Hippocampal formation (tissue), 2 donors: ENCODE results near the gene SLC45A3.
A peak's percentile ranks its signal among the peaks of the same experiment; 100 is the strongest.

Experiments used
- DNase-seq, 2 donors: peaks; one replicate each; lab custom pipeline; 2025; lab: John Stamatoyannopoulos, UW

SLC45A3 gene

DNA sequence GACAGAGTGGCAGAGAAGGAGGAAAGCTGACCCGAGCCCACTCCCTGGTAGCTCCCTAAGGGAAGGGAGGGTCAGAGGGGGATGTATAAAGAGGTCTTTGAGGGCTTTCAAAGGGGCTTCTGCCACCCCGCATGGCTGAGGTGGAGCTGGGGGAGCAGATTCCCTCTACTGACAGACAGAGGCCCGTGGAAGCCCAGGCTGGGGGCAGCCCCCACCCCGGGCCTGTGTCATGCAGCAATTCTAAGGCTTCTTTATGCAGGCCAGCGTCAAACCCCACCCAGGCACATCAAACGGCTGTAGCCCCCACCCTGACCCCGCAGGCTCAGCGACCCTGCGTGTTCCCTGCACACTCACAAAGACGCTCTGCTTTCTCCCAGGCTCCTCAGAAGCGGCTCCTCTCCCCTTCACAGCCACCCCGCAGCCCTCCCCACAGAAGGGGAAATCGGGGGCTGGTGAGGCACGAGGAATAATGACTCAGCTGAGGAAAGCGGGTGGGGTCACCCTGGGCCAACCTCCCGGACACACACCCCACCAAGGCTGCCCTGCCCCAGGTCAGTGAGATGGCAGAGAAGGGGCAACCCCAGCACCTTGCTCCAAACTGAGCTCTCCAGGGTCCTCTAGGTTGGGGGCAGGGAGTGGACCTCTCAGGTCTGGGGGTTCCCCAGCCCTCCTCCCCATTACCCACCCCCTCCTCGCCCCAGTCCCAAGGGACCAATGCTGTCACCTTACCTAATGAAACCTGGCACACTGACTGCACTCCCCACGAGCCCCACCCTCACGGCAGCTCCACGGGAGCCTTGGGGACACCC lies 10.8 kb downstream of the SLC45A3 start:
- peak; percentile 39 to 43 for DNase-seq

DNA sequence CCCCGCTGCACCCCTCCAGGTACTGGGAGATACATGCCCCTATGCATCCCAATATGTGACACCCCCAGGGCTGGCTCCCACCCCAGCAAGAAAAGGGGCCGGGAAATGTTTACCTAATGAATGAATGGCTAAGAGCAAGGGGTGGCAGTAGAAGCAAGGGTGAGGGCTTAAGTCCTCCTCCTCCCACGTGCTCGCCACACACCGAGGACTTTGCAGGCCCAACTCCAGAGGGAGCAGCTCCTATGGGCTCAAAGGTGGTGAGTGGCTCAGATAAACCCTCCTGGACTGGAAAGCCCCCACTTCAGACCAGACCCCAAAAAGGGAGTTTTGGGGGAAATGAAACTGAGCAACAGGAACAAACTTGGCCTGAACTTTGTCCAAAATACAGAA lies 11.4 kb downstream of the SLC45A3 start:
- DNase-seq: no peak

DNA sequence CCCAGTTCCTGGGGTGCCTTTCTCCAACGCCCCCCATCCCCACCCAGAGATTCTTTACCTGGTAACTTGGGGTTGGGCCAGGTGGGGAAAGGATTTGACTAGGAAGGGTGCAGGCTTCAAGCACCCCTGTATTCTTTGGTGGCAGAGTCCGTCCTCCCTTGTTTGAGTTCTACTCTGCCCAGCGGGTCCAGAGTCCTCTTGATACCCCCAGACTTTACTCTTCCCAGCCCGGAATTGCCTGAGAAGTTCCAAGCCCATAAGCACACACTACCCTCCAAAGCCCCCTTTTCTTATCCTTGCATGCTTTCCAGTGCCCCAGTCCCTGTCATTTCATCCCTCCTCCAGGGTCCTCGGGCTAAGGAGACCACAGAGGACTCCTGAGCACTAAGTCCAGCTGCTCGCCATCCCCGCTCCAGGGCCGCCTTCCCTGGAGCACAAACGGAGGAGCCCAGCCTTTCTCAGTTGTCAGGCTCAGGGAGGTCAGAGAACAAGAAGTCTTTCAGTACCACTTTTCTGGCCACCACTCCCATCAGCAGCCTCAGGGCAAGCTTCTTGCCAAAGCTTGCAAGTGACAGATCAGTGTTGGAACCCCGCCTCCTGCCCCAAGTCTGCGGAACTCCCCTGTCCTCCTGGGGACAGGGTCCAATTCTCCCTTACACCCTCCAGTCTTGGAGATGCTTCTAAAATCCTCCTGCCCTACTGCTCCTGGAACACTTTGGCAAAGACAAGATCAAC lies 12.2 kb downstream of the SLC45A3 start:
- DNase-seq: peak in 1 of 2 donors; percentile 38

DNA sequence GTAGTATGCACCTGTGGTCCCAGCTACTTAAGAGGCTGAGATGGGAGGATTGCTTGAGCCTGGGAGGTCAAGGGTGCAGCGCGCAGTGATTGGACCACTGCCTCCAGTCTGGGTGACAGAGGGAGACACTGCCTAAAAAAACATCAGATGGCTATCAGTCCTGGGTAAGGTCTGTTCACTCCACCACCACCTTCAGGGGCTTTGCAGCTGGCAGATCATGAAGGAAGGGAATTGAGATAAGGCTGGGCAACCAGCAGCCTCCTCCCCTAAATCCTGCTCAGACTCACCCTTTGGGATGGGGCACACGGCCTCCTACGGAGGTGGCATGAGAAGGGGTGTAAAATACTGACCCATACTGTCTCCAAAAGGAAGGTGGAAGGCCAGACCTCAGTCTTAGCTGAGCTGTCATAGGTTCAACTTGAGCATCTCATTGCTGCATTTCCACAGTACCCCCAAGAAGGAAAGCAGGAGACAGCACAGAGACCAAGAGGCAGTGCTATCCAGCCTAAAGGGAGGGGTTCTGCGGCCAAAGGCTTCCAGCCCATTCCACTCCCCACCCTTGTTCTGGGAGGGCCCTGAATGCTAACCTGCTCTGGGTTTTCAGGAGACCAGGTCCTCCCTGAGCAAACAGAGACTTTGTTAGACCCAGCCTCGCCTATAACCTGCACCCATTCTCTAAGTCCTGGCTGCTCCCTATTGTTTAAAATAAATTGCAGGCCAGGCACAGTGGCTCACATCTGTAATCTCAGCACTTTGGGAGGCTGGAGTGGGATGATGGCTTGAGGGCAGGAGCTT lies 13.7 kb downstream of the SLC45A3 start:
- no peak for DNase-seq

DNA sequence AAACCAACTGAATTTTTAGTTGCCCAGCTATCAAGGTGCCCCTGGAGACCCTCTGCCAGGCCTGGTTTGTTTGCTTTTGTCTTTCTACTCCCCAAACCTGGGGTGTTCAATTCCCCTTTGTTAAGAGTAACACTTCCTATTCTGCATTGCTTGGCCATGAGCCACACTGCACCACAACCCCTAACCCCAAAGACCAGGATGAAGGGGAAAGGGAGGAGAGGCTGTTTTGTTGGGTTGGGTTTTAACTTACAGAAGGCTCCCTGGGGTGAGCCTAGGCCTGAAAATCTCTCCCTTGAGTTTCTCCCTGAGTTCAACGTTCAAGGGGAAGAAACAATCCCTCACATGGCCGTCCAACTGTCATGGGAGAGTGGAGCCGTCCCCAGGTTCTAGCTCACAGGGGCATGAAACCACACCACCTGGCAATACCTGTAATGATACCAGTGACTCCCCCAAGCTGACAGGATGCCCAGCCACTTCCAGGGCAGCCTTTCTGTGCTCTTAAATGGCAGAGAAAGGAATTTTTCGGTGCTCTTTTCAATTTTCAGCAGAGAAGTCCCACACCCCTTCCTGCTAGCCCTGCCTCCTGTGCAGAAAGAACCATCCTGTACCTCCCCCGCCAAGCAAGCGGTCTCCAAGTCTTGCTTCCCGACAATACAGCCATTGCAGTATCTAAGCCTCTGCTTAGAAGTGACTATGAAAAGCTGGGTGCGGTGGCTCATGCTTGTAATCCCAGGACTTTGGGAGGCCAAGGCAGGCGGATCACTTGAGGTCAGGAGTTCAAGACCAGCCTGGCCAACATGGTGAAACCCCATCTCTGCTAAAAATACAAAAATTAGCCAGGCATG lies 14.9 kb downstream of the SLC45A3 start:
- DNase-seq: no peak

DNA sequence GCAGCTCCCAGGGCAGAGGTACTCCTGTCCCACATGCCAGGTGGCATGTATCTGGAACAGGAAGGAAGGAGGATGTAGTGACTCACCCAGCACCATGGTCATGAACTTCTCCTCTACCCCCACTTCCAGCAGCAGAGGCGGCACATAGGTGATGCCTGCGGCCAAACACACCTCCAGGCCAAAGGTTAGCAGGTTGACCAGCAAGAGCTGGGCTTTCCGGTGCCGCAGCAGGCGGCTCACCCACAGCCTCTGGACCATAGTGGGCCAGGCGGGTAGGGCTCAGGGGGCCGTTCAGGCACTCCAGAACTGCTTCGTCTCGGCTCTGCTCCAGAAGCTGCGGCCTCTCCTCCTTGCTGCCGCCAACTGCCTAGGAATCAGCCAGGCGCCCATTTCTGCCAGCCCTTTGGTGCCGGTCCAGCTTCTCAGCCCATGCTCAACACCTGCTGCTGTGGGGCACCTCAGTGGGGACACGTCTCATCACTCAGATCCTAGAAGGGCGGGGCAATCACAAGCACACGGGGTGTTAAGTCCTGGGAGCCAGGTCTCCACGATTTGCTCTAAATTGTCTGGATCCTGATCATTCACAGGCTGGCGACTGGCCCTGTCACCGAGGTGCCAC lies 15.8 kb downstream of the SLC45A3 start:
- DNase-seq: no peak

DNA sequence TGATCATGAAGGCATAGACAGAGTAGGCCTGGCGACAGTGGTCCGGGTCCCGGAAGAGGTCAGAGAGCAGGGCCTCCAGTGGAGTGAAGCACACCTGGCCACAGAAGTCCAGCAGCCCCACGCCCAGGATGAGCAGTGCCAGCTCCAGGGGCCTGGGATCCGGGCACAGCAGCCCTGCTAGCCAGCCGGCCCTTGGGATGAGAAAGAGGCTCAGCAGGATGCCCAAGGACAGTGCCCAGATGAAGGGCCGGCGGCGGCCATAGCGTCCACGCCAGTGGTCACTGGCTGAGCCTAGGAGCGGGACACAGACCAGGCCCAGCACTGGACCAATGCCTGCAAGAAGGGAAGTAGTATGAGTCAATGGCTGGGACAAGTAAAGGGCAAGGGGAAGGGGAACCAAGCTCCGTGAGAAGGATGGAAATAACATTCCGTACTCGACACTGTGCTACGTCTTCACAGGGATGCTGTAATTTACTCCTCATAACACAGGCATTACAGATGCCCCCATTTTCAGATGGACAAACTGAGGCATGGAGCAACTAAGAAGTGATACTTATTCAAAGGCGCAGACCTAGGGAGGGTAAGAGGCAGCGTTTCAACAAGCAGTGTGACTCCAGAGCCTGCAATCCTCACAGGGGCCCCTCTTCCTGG lies 16.9 kb downstream of the SLC45A3 start:
- DNase-seq: no peak

DNA sequence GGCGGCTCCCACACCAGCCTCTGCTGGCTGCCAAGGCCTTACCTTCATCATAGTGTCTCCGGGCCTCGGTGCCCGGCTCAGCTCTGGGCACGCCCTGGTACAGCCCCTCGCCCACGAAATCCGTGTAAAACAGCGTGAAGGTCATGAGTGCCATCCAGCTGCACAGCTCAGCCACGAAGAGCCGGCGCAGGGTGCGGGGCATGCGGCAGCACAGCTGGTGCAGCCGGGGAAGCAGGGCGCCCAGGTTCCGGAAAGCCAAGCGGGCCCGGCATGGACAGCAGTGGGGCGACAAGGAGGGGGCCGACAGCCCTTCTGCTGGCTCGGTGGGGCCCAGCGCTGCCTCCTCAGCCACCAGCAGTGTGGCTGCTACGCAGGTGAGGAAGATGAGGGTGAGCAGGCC lies 17.5 kb downstream of the SLC45A3 start:
- DNase-seq: no peak

DNA sequence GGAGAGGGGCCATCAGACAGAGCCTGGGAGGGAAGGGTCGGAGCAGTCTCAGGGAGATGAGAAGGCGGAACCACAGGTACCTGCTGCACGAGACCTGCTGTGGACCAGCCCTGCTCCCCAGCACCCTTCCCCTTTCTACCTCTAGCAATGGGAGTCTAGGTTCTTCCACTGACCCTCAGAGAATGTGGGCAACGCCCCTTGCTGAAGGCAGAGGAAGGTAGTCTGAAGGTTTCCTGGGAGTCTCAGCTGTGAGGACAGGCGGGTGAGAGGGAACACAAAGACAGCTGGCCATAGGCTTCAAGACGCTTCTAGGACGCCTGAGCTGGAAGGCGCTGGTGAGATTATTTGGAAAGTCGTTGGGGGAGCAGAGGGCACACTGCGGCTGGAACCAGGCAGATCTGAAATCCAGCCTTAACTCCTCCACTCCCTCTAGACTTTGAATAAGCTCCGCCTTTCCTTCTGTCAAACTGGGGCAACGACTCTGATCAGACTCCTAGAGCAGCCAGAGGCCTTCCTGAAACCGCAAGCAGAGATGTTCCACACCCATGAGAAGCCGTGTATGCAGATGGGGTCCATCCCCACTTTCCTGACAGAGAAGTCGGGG lies 18.1 kb downstream of the SLC45A3 start:
- DNase-seq: no peak

DNA sequence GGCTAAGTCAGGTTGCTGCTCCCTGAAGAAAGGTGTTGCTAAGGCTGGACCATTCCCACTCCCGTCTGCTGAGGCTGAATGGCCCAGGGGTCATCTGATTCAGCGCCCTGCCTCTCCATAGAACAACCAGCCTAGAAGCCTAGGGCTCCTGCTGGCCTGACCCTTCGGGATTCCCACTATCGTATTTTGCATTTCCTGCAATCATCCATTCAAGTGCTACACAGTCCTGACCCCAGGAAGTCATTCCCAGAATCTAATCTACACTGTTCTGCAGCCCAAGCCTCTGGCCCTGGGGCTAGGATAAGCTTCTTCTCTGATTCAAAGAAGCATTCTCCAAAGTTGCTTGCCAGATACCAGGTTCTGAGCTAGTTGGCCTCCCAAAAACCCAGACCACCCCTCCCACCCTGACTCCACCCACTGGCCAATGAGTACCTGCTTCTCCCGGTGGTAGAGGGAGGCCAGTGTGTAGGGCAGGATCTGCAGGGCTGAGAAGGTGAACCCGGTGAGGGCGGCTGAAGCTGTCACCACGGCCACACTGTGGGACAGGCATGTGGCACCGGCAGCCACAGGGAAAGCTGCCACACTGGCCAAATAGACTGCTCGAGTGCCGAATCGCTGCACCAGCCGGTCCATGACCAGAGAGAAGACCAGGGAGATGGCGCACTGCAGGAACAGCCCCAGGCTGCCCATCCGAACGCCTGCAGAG lies 18.7 kb downstream of the SLC45A3 start:
- no peak for DNase-seq

DNA sequence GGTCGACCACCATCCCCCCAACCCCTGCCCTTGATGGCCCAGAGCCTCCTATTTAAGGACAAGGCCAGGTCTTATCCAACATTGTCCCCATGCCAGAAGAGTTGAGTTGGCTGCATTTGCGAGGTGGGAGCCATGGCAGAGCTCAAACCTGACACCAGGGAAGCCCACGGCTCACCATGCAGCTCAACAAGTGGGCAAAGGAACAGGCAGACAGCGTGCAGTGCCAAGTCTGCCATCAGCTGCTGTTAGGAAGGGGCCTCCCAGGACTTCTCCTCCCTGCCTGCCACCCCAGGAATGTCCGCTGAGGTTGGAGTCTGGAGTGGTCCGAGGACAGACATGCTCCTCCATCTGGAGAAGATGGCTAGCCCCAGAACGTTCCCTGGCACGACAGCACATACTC lies 19.9 kb downstream of the SLC45A3 start:
- no peak for DNase-seq

DNA sequence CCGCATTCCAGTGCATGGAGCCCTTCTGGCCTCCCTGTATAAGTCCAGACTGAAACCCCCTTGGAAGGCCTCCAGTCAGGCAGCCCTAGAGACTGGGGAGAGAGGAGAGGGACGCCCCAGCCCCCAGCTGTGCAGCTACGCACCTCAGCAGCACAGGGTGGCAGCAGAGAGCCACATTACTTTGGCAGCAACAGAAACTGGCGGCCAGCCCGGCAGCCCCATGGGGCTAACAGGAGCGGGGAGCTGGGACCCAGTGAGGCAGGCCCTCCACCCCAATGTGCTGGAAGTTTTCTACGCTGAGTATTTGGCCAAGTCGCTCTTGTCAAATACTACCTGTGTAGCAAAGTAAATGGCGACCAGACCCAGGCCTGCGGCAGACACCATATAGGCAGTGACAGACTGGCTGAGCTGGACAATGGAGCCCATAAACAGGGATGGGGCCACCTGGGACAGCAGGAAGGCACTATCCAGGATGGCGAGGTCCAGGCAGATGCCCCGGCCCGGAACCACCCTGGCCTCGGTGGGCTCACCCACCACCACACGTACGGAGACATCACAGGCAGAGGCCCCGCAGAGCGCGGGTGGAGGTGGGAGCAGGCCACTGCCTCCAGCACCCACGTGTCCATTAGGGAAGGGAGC lies 21.2 kb downstream of the SLC45A3 start:
- DNase-seq: peak; percentile 77 to 82

DNA sequence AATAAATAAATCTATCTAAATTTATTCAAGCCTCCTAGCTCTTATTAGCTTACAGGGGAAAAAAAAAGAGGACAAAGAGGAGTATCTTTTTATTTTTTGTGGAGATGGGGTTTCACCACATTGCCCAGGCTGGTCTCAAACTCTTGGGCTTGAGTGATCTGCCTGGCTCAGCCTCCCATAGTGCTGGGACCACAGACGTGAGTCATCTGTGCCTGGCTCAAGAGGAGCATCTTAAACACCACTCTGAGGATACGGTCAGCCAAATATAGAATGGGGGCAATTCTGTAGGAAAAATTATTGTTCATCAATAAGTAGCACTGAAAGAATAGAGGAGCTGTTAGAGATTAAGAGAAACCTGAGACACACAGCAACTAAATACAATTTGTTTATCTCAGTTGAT lies 24.1 kb downstream of the SLC45A3 start:
- DNase-seq: no peak

DNA sequence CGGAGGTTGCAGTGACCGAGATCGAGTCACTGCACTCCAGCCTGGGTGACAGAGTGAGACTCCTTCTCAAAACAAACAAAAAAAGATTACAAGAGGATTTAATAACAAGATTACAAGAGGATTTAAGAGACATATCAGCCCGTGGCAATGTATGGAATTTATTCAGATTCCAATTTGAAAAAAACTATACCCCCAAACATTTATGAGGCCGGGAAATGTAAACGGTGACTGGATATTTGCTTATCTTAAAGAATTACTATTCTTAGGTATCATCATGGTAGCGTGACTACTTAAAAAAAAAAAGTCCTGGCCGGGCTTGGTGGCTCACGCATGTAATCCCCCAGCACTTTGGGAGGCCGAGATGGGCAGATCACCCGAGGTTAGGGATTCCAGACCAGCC lies 27.3 kb downstream of the SLC45A3 start:
- DNase-seq: no peak

DNA sequence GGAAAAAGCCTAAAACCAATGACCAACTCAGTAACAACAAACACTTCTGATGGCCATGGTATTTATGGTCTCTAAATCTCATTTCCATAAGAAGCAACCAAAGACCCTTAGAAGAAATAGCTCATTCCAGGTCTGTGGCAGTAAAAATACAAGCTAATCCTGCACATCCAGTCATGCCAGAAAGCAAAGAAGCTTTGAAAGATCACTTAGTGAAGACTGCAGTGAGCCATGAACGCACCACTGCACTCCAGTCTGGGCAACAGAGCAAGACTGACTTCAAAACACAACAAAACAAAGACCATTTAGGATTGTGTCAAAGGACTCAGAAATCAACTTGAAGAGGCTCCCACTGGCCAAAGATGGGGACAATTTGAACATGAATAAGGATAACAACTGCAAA lies 30.1 kb downstream of the SLC45A3 start:
- no peak for DNase-seq

DNA sequence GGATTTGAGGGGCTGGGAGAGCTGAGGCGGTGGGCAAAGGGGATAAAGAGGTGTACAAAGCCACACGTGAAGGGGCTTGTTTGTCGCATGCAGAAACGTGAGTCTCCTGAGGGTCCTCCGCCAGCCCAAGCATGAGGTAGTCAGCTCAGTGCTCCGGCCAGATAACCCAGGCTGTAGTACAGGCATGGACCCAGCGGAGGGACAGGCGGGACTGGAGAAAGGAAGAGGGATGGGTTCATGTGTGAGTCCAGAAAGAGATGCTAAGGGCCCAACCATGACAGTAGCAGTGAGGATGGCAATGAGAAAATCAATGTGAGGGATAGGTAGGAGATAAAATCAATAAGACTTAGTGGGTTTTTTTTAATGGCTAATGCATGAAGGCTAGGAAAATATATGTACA lies 34.8 kb downstream of the SLC45A3 start:
- DNase-seq: no peak

DNA sequence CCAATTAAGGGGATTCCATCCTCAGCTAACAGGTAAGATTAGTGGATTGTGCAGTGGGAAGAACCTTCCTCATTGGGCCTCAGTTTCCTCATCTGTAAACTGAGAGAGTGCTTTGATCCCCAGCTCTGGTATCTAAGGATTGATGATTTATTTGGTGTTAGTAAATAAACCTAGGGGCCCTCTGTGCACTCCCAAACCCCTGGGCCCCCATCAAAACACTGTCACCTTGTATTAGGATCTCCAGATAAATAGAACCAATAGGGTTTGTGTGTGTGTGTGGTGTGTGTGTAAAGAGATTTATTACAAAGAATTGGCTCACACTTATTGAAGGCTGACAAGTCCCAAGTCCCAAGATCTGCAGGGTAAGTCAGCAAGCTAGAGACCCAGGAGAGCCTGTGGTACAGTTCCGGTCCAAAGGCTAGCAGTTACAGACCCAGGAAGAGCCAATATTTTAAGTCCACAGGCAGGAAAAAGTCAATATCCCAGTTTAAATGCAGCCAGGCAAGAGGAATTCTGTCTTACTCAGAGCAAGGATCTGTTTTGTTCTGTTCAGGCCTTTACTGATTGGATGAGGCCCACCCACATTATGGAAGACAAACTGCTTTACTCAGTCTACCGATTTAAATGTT lies 37.5 kb downstream of the SLC45A3 start:
- no peak for DNase-seq

DNA sequence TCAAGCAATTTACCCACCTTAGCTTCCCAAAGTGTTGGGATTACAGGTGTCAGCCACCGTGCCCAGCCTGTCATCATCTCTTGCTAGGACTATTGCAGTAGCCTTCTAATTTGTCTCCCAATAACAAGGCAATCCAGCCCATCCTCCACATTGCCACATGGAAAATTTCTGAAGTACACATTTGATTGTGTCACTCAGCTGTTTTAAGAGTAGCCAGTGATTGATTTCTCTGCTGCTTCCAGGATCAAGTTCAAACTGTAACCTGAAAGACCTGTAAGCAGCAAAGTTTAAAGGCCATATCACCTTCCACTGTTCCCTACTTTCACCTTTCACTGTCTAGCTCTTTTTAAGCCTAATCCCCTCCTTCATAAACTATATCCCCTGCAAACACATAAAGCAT lies 40.7 kb downstream of the SLC45A3 start:
- no peak for DNase-seq
